CD4-positive, alpha-beta T cell treated with Interleukin-21 for 1 hour (primary cell): ENCODE data around the gene NRCAM.

ENCODE experiments used
- DNase-seq: peaks from one replicate; pipeline ENCODE4 v3.0.0-alpha.2; 2020

Gene NRCAM

GRCh38 chr7:108236681-108237415, 219.4 kb downstream of the NRCAM start:
- no peak for DNase-seq

DNA sequence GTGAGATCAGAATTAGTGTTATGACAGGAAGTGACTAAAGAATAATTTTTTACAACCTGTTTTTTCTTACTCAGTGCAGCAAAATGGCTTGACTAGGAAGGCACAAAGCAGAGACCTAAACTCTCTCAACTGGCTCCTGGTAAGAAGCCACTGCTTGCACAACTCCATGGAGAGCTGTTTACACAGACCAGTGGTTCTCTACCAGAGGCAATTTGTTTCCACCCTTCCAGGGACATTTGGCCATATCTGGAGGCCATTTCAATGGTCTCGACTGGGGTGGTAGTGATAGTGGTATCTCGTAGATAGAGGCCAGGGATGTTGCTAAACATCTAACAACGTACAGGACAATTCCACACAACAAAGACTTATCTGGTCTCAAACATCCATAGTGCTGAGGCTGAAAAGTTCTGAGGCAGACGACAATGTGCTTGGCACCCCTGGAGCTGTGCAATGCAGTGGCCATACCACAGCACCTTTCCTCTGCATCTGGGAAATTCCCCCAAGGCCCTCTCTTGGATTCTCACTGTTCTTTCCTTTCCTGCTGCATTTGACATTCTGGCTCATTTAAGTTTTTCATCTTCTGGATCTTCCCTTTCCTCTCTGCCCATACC, 220.7 kb downstream of the NRCAM start:
- no peak for DNase-seq

GRCh38 chr7:108234971-108235450, 221.2 kb downstream of the NRCAM start:
- no peak for DNase-seq

DNA sequence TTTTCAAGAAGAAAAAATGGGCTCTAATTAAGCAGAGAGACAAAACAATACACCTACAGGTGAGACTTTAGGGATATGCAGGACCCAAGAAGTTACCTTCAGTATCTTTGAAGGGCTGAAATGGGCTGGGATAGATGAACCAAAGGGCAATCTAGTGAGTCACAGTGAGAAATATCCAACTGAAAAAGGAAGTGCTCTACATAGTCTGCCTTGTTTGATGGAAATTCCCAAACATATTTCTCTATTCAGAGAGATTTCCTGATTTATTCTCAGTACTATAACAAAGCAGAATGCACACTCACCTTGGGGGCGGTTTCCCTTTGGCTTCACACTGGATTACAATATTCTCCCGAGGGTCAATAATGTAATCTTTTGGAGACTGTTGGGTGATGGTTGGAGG, 222.0 kb downstream of the NRCAM start:
- DNase-seq, result no peak

DNA sequence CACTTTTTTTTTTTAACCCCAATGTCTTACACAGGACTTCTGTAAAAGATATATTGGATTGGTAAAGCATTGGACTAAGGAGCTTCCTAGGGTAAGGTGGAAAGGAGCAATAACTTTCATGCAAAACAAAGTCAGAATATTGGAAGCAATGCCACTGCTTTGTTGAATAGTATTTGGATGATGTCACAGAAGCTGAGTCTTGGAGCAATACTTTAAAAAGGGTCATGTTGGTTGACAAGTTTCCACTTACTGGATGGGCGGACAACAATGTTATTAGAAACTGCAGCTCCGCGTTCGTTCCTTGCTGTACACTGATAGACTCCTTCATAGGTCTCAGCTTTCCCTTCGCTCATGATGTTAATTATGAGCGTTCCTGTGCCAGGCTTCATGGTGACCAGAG, 224.2 kb downstream of the NRCAM start:
- DNase-seq, result no peak

GRCh38 chr7:108231221-108231620, 225.0 kb downstream of the NRCAM start:
- no peak for DNase-seq

DNA sequence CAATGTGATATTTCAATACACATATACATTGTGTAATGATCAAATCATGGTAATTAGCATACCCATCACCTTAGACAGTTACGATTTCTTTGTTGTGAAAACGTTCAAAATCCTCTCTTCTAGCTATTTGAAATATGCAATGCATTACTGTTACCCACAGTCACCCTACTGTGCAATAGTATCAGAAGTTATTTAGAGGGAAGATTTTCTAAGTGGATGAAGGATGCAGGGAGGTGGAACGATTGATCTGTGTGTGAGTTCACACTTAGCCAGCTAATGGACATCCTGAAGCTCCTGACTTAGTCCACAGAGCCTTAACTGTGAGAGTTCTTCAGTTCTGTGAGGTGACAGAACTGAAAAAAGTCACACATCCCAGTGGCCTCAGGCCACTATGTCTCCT, 228.9 kb downstream of the NRCAM start:
- no peak for DNase-seq

GRCh38 chr7:108226816-108227299, 229.4 kb downstream of the NRCAM start:
- no peak for DNase-seq

- no peak for DNase-seq
Observed at GRCh38 chr7:108225531-108226181, 230.6 kb downstream of the NRCAM start.

- no peak for DNase-seq
Observed at GRCh38 chr7:108224387-108224786, 231.8 kb downstream of the NRCAM start.

- no peak for DNase-seq
Observed at GRCh38 chr7:108222236-108222892, 233.9 kb downstream of the NRCAM start.

- DNase-seq, result no peak
Observed at GRCh38 chr7:108211382-108212201, 244.6 kb downstream of the NRCAM start.

- no peak for DNase-seq
Observed at GRCh38 chr7:108210796-108211195, 245.4 kb downstream of the NRCAM start.

- DNase-seq, result no peak
Observed at GRCh38 chr7:108205311-108205710, 250.9 kb downstream of the NRCAM start.

DNA sequence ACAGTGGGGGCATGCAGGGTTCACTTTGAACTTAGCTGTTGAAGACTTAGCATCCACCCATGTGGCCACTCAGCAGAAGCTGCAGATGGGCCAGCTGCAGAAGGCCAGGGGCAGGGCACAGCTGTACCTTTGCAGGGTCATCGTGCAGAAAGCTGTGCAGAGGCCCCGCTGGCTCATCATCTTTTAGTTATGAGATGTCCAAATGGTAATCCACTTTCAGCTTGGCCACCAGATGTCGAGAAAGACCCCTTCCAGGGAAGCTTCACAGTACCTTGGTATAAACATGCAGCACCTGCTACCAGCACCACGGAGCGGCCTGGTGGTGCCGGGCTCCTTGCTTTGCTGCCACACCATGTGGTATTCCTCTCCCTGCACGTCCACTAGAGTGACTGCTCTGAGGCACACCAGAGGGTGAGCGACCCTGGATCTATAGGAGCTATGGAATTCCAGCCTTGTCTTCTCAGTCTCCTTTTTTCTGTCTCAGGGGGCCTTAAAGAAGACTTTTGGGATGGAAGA, 251.9 kb downstream of the NRCAM start:
- no peak for DNase-seq

- no peak for DNase-seq
Observed at GRCh38 chr7:108203537-108203936, 252.7 kb downstream of the NRCAM start.

DNA sequence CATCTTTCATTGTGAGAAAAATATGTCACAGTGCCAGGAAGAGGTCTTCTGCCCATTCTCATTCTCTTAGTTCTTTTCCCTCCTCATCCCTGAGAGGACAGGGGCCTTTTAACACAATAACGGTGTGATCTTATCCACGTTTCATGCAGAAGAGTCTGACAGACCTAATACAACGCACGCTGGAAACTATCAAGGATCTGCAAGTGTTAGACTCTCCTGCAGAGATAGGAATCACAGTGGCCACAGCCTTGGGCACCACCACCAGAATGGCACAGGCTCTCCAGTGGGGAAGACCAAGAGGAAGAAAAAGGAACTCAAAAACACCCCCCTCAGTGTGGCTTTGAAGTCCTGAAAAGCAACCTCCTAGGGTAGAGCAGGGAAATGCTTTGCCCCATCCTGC, 253.5 kb downstream of the NRCAM start:
- no peak for DNase-seq

GRCh38 chr7:108201766-108202165, 254.5 kb downstream of the NRCAM start:
- no peak for DNase-seq

GRCh38 chr7:108200326-108200725, 255.9 kb downstream of the NRCAM start:
- no peak for DNase-seq

GRCh38 chr7:108197371-108198091, 258.7 kb downstream of the NRCAM start:
- DNase-seq, result no peak

- DNase-seq, result no peak
Observed at GRCh38 chr7:108196004-108196403, 260.2 kb downstream of the NRCAM start.
